AG09319 (cell line): ENCODE data around the gene COL4A5.

Source experiments
- DNase-seq: peaks from one replicate; pipeline ENCODE4 v3.0.0-alpha.2; 2010; ENCODE audit warnings: low read depth; ENCODE audit errors: extremely low read depth
- CTCF ChIP-seq: IDR thresholded peaks from 2 replicates; pipeline ENCODE4 v1.5.1; 2011; ENCODE audit warnings: low read depth, mild to moderate bottlenecking, inconsistent platforms, low read length, moderate library complexity

COL4A5 gene

GRCh38 chrX:108573136-108573535 is 133.5 kb downstream of the COL4A5 start:
- TF ChIP-seq CTCF = no peak
- DNase-seq = no peak

- no peak for DNase-seq
- no peak for TF ChIP-seq CTCF
Observed at GRCh38 chrX:108582151-108582550, 142.5 kb downstream of the COL4A5 start.

- DNase-seq = no peak
- peak; percentile 44 for TF ChIP-seq CTCF
Observed at GRCh38 chrX:108584617-108585211, 145.1 kb downstream of the COL4A5 start.

GRCh38 chrX:108590496-108590895 is 150.9 kb downstream of the COL4A5 start:
- no peak for TF ChIP-seq CTCF
- DNase-seq = no peak

- no peak for DNase-seq
- TF ChIP-seq CTCF = no peak
Observed at GRCh38 chrX:108601276-108601675, 161.6 kb downstream of the COL4A5 start.

- DNase-seq = no peak
- TF ChIP-seq CTCF = no peak
Observed at GRCh38 chrX:108610141-108610540, 170.5 kb downstream of the COL4A5 start.

- TF ChIP-seq CTCF = no peak
- DNase-seq = no peak
Observed at GRCh38 chrX:108614616-108615015, 175.0 kb downstream of the COL4A5 start.
